Stomach (tissue), 9 donors: ENCODE results near the gene DUSP9. TPM values are rescaled to one million over a fixed set of nuclear protein-coding genes. Genes with fewer than 3 reads are reported as not detected.
A peak's percentile ranks its signal among the peaks of the same experiment; 100 is the strongest.

ENCODE experiments used
- DNase-seq, 2 donors: peaks; one replicate each; pipeline versions ENCODE4 v3.0.0 to v3.0.0-alpha.2; 2013 to 2019
- H3K27ac ChIP-seq, 5 donors: fragments of 200-600 bp in 4 of 5; sonication (generic) in 4 of 5; one replicate each; pipeline ENCODE4 v1.5.1; 2013 to 2019; ENCODE audit warnings: mild to moderate bottlenecking in 1 of 5, moderate library complexity in 1 of 5
- H3K27me3 ChIP-seq, 3 donors: fragments of 200-600 bp; sonication (generic); one replicate each; pipeline ENCODE4 v1.5.1; 2017 to 2019; ENCODE audit warnings: mixed run types in 1 of 3
- H3K36me3 ChIP-seq, 4 donors: fragments of 200-600 bp; sonication (generic); 1 replicate in 3 of 4; 2 replicates in 1 of 4; pipeline ENCODE4 v1.5.1; 2016 to 2019
- H3K4me1 ChIP-seq, 4 donors: fragments of 200-600 bp; sonication (generic); one replicate each; pipeline ENCODE4 v1.5.1; 2016 to 2019
- H3K4me3 ChIP-seq, 4 donors: fragments of 200-600 bp; sonication (generic) in 3 of 4; one replicate each; pipeline ENCODE4 v1.5.1; 2016 to 2019; ENCODE audit warnings: mild to moderate bottlenecking in 1 of 4
- H3K9me3 ChIP-seq, 4 donors: fragments of 200-600 bp; sonication (generic); one replicate each; pipeline ENCODE4 v1.5.1; 2016 to 2019
- CTCF ChIP-seq, 7 experiments: fragments of 450-650 bp in 4 of 7; fragments of 200-600 bp in 3 of 7; sonication (generic) in 3 of 7; IDR thresholded peaks; one replicate each; pipeline ENCODE4 v1.5.1; 2016 to 2019; ENCODE audit warnings: antibody characterized with exemption in 7 of 7, control low read depth in 2 of 7, mild to moderate bottlenecking in 1 of 7
- EP300 ChIP-seq: sonication (generic); formaldehyde crosslinking; IDR thresholded peaks from one replicate; pipeline ENCODE4 v1.6.1; 2017; ENCODE audit warnings: antibody characterized with exemption
- POLR2A ChIP-seq, 4 donors: fragments of 450-650 bp; IDR thresholded peaks; one replicate each; pipeline ENCODE4 v1.6.1; 2016; ENCODE audit warnings: antibody characterized with exemption in 4 of 4, control low read depth in 2 of 4, mild to moderate bottlenecking in 1 of 4, moderate library complexity in 1 of 4
- POLR2AphosphoS5 ChIP-seq, 3 donors: sonication (generic); formaldehyde crosslinking; IDR thresholded peaks; one replicate each; pipeline ENCODE4 v1.6.1; 2016; ENCODE audit warnings: antibody characterized with exemption in 3 of 3
- WGBS, 5 donors: extraction: QIAGEN DNeasy Blood & Tissue Kit in 3 of 5; methylation state at CpG; one replicate each; pipeline versions ENCODE4 v1.1.5 to v1.1.7; 2013 to 2018; 5-methylcytosine and 5-hydroxymethylcytosine counted together
- intact Hi-C: fragments of 100-400 bp; cut with DNase I; formaldehyde crosslinking; loops from one replicate; pipeline ENCODE4 v1.15.1; 2023; ENCODE audit warnings: low total_unique reads
- polyA plus RNA-seq, 3 donors: library from polyadenylated mRNA; stranded (reverse); fragments of 200-250 nt; gene quantifications; one replicate each; pipeline ENCODE4 v1.2.3, GENCODE V29; 2013
- total RNA-seq, 5 donors: library from RNA; depleted of rRNA; stranded (reverse); fragments of >200 nt; gene quantifications; one replicate each; pipeline versions ENCODE4 v1.1.0 to v1.2.3, GENCODE V29; 2014 to 2016
- donor health status: healthy with polysubstance abuse.
- donor health status: Bipolar disorder and iron deficiency.
- donor health status: healthy.

Gene DUSP9
- total and polyA plus RNA-seq, 8 donors, result 0.18 to 0.25 TPM; not detected in 6

- Histone ChIP-seq H3K36me3 (no peaks in the 10 kb centered on the region), H3K4me1 (peaks cover 0 to 9% (median under 1%) of the 10 kb centered on the region in 4 donors), H3K27me3 (peaks cover 0 to 35% (median 23%) of the 10 kb centered on the region in 3 donors), H3K9me3 (peaks cover 0 to 21% (median 9%) of the 10 kb centered on the region in 4 donors), H3K4me3 (no peak overlapping the region), H3K27ac (no peak overlapping the region)
- TF ChIP-seq POLR2A (IDR thresholded peaks at IDR 0.05) (no peak), CTCF (IDR thresholded peaks at IDR 0.05) (no peak), EP300 (no peak)
- 49 to 77% (median 72%) methylated on average over 5 to 11 of the region's 11 CpGs for WGBS, 5 donors
- DNase-seq, result no peak
- intact Hi-C loops, result loop anchor here (10.0 kb wide), 1 partner anchor 113 kb away; no protein-coding TSS in a partner anchor
Measured at GRCh38 chrX:153667281-153667955, 20.4 kb downstream of the DUSP9 start.

GRCh38 chrX:153667956-153668396 lies 21.0 kb downstream of the DUSP9 start:
- TF ChIP-seq POLR2A (IDR thresholded peaks at IDR 0.05) (no peak), EP300 (no peak), POLR2AphosphoS5 (IDR thresholded peaks at IDR 0.05) (peak in 1 of 3 donors; percentile 12), CTCF (IDR thresholded peaks at IDR 0.05) (peak in 5 of 7 experiments; percentile 50 to 75 (median 64))
- peak; percentile 87 to 94 for DNase-seq
- no peaks in the 10 kb centered on the region for H3K36me3 ChIP-seq
- no peak overlapping the region for H3K4me3 ChIP-seq
- peaks cover 0 to 20% (median 9%) of the 10 kb centered on the region in 4 donors for H3K9me3 ChIP-seq
- intact Hi-C loops, result loop anchor here (10.0 kb wide), 1 partner anchor 113 kb away; no protein-coding TSS in a partner anchor
- 16 to 43% (median 30%) methylated on average over 7 to 14 of the region's 14 CpGs for WGBS, 5 donors
- peak overlapping the region in 1 of 5 donors; percentile 51 for H3K27ac ChIP-seq
- H3K4me1 ChIP-seq, result peaks cover 0 to 8% (median 0%) of the 10 kb centered on the region in 4 donors
- peaks cover 0 to 36% (median 25%) of the 10 kb centered on the region in 3 donors for H3K27me3 ChIP-seq

GRCh38 chrX:153668423-153669173 lies 21.6 kb downstream of the DUSP9 start:
- no peaks in the 10 kb centered on the region for H3K36me3 ChIP-seq
- DNase-seq, result no peak
- 75 to 85% (median 83%) methylated on average over 2 to 11 of the region's 11 CpGs for WGBS, 5 donors
- H3K4me3 ChIP-seq, result no peak overlapping the region
- H3K27ac ChIP-seq, result peak overlapping the region in 1 of 5 donors; percentile 51
- intact Hi-C loops, result loop anchor here (10.0 kb wide), 1 partner anchor 114 kb away; no protein-coding TSS in a partner anchor
- TF ChIP-seq POLR2AphosphoS5 (IDR thresholded peaks at IDR 0.05) (no peak), POLR2A (IDR thresholded peaks at IDR 0.05) (no peak), CTCF (IDR thresholded peaks at IDR 0.05) (no peak), EP300 (no peak)
- H3K9me3 ChIP-seq, result peaks cover 0 to 20% (median 9%) of the 10 kb centered on the region in 4 donors
- peaks cover 0 to 12% (median 0%) of the 10 kb centered on the region in 4 donors for H3K4me1 ChIP-seq
- peaks cover 0 to 36% (median 29%) of the 10 kb centered on the region in 3 donors for H3K27me3 ChIP-seq
